HUES64 (cell line): ENCODE measurements around the gene SCO1.

Experiments
- H3K27ac ChIP-seq: 2 replicates; pipeline ENCODE4 v1.7.0; 2013; ENCODE audit warnings: low read depth, low read length, inconsistent platforms
- H3K27me3 ChIP-seq: 2 replicates; pipeline ENCODE4 v1.6.1; 2013; ENCODE audit warnings: mild to moderate bottlenecking, low read length; ENCODE audit not compliant: insufficient read depth
- H3K36me3 ChIP-seq: 2 replicates; pipeline ENCODE4 v1.6.1; 2013; ENCODE audit warnings: mild to moderate bottlenecking, low read length; ENCODE audit not compliant: insufficient read depth
- H3K4me1 ChIP-seq: 2 replicates; pipeline ENCODE4 v1.6.1; 2013; ENCODE audit warnings: mild to moderate bottlenecking, low read length, moderate library complexity; ENCODE audit not compliant: insufficient read depth
- H3K4me3 ChIP-seq: 2 replicates; pipeline ENCODE4 v1.5.1; 2013; ENCODE audit warnings: mild to moderate bottlenecking, low read length, moderate library complexity
- H3K9ac ChIP-seq: 2 replicates; pipeline ENCODE4 v1.6.1; 2013; ENCODE audit warnings: mild to moderate bottlenecking, low read depth, low read length
- H3K9me3 ChIP-seq: 2 replicates; pipeline ENCODE4 v1.6.1; 2013; ENCODE audit warnings: low read depth, low read length; ENCODE audit not compliant: insufficient read depth
- WGBS: fragments of 150-250, 120-280 bp; methylation state at CpG from one replicate; pipeline ENCODE4 v1.1.7; 2013; ENCODE audit warnings: missing lambda C conversion rate; 5-methylcytosine and 5-hydroxymethylcytosine counted together

The SCO1 gene

DNA sequence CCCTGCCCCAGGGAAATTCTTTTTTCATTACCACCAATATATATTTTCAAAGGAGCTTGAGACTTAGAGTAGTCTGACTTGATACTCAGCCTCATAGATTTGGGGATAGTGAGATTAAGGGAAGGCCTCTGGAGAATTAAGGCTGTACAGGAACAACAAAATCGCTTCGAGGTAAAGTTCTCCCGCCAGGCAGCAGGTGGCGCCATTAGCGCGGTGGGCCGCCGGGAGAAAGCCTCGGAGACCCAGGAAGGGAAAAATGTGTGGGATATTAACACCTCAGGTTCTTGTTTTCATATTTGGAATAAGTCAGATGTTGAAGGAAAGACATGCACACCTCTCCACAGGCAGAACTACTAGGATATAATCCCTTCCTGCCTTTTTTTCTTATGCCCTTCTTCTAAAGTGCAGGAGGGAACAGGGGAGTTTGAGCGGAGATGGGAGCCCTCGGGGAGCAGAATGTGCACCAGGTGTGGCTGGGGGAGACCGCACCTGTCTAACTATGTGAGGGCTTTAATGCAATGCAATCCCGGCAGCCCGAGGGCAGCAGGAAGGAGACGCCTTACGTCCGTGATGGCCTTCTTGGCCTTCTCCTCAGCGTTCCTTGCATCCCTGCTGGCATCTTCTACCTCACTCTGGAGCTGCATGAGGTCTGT is 66.2 kb downstream of the SCO1 start:
- 50% methylated on average over 18 of the region's 18 CpGs for WGBS
- Histone ChIP-seq H3K27ac (no peak overlapping the region), H3K4me3 (no peak overlapping the region), H3K36me3 (0 out of 2 replicates have a peak, but pooled peaks cover 3% of the 10 kb centered on the region), H3K4me1 (no peaks in the 10 kb centered on the region), H3K27me3 (no peaks in the 10 kb centered on the region), H3K9ac (no peak overlapping the region), H3K9me3 (no peaks in the 10 kb centered on the region)

- H3K9ac ChIP-seq, result no peak overlapping the region
- 98% methylated on average over 12 of the region's 12 CpGs for WGBS
- no peaks in the 10 kb centered on the region for H3K4me1 ChIP-seq
- no peaks in the 10 kb centered on the region for H3K9me3 ChIP-seq
- H3K27me3 ChIP-seq, result no peaks in the 10 kb centered on the region
- 0 out of 2 replicates have a peak, but pooled peaks cover 3% of the 10 kb centered on the region for H3K36me3 ChIP-seq
- no peak overlapping the region for H3K4me3 ChIP-seq
- no peak overlapping the region for H3K27ac ChIP-seq
Measured at GRCh38 chr17:10629706-10630105, 67.6 kb downstream of the SCO1 start.

DNA sequence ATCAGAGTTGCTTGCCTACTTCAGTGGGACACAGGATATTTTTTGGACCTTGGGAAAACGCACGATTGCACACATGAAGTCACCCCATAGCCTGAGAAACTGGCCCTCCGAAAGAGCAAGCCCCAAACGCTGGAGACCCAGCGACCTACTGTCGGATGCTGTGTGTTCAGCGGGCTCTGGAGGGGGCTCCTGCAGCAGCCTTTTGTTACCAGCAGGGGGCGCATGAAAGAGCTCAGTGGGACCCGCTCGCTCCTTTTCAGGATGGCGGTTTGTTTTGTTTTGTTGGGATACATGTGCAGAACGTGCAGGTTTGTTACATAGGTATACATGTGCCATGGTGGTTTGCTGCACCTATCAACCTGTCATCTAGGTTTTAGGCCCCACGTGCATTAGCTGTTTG is 68.6 kb downstream of the SCO1 start:
- Histone ChIP-seq H3K9ac (no peak overlapping the region), H3K4me3 (no peak overlapping the region), H3K36me3 (0 out of 2 replicates have a peak, but pooled peaks cover 3% of the 10 kb centered on the region), H3K9me3 (no peaks in the 10 kb centered on the region), H3K4me1 (no peaks in the 10 kb centered on the region), H3K27ac (no peak overlapping the region), H3K27me3 (no peaks in the 10 kb centered on the region)
- 80% methylated on average over 13 of the region's 13 CpGs for WGBS

- Histone ChIP-seq H3K27ac (no peak overlapping the region), H3K36me3 (0 out of 2 replicates have a peak, but pooled peaks cover 3% of the 10 kb centered on the region), H3K9ac (no peak overlapping the region), H3K4me1 (no peaks in the 10 kb centered on the region), H3K4me3 (no peak overlapping the region), H3K9me3 (no peaks in the 10 kb centered on the region), H3K27me3 (no peaks in the 10 kb centered on the region)
- WGBS, result 99% methylated on average over 6 of the region's 9 CpGs
Measured at GRCh38 chr17:10626390-10626789, 70.9 kb downstream of the SCO1 start.

GRCh38 chr17:10624969-10625368 is 72.4 kb downstream of the SCO1 start:
- no peak overlapping the region for H3K9ac ChIP-seq
- 91% methylated on average over 11 of the region's 11 CpGs for WGBS
- no peaks in the 10 kb centered on the region for H3K9me3 ChIP-seq
- H3K4me1 ChIP-seq, result no peaks in the 10 kb centered on the region
- H3K27me3 ChIP-seq, result no peaks in the 10 kb centered on the region
- 0 out of 2 replicates have a peak, but pooled peaks cover 3% of the 10 kb centered on the region for H3K36me3 ChIP-seq
- H3K27ac ChIP-seq, result no peak overlapping the region
- no peak overlapping the region for H3K4me3 ChIP-seq

DNA sequence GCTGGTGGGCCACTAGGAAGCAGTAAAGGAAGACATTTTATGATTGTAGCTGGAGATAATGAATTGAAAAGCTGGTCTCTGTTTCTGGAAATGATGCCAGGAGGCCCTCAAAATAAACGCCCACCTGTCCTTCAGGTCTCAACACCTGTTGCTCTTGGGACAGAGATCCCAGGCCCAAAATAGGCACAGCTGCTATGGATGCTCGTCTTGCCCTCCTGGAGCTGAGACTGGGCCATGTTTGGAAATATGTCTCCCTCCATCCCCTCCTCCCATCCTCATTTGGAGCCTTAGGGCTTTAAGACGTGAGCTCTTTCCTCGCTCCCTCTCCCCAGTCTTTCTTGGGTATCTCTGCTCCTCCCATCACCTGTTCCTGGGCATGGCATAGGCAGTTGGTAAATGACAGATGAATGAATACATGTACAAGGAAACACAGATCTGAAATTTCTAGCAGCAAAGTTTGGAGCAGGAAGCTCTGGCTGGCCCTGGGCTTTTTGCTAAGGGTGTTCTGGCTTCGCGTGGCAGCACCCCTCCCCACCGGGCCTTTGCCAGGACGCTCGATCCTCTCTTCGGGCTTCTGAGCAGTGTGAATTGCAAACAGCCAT is 73.5 kb downstream of the SCO1 start:
- Histone ChIP-seq H3K4me1 (no peaks in the 10 kb centered on the region), H3K36me3 (no peaks in the 10 kb centered on the region), H3K4me3 (no peak overlapping the region), H3K27ac (no peak overlapping the region), H3K9me3 (no peaks in the 10 kb centered on the region), H3K27me3 (no peaks in the 10 kb centered on the region), H3K9ac (no peak overlapping the region)
- WGBS, result 91% methylated on average over 10 of the region's 10 CpGs

GRCh38 chr17:10622617-10623485 is 74.5 kb downstream of the SCO1 start:
- Histone ChIP-seq H3K27me3 (no peaks in the 10 kb centered on the region), H3K4me1 (no peaks in the 10 kb centered on the region)
- WGBS, result 92% methylated on average over 13 of the region's 14 CpGs

More at GRCh38 chr17:10622617-10623485, 74.5 kb downstream of the SCO1 start:
- Histone ChIP-seq H3K9me3 (no peaks in the 10 kb centered on the region), H3K9ac (no peak overlapping the region), H3K36me3 (no peaks in the 10 kb centered on the region), H3K4me3 (no peak overlapping the region), H3K27ac (no peak overlapping the region)
